GM18511 (cell line): ENCODE data around the gene RASL10A.

Experiments
- ATAC-seq: cut with Tn5 transposase; IDR thresholded peaks from one replicate; pipeline ENCODE4 v1.9.1; 2021; ENCODE audit warnings: mild to moderate bottlenecking, moderate library complexity; ENCODE audit not compliant: unreplicated experiment

RASL10A gene

GRCh38 chr22:29339381-29340235, 24.1 kb upstream of the RASL10A start:
- ATAC-seq, result no peak

GRCh38 chr22:29338398-29338797, 22.9 kb upstream of the RASL10A start:
- no peak for ATAC-seq

- ATAC-seq, result no peak
These were observed 22.3 kb upstream of the RASL10A start for GRCh38 chr22:29337631-29338284.

GRCh38 chr22:29336751-29337490, 21.4 kb upstream of the RASL10A start:
- no peak for ATAC-seq

GRCh38 chr22:29335656-29336055, 20.2 kb upstream of the RASL10A start:
- no peak for ATAC-seq

GRCh38 chr22:29334696-29335344, 19.3 kb upstream of the RASL10A start:
- ATAC-seq, result no peak

- no peak for ATAC-seq
These were observed 18.7 kb upstream of the RASL10A start for GRCh38 chr22:29334148-29334547.

- ATAC-seq, result no peak
These were observed 17.5 kb upstream of the RASL10A start for GRCh38 chr22:29332886-29333496.

GRCh38 chr22:29331658-29332300, 16.3 kb upstream of the RASL10A start:
- no peak for ATAC-seq

GRCh38 chr22:29331213-29331612, 15.7 kb upstream of the RASL10A start:
- no peak for ATAC-seq

- no peak for ATAC-seq
These were observed 15.3 kb upstream of the RASL10A start for GRCh38 chr22:29330753-29331152.

GRCh38 chr22:29330291-29330690, 14.8 kb upstream of the RASL10A start:
- ATAC-seq, result no peak

GRCh38 chr22:29329581-29329980, 14.1 kb upstream of the RASL10A start:
- no peak for ATAC-seq

GRCh38 chr22:29328566-29329500, 13.3 kb upstream of the RASL10A start:
- ATAC-seq, result no peak

- no peak for ATAC-seq
These were observed 12.6 kb upstream of the RASL10A start for GRCh38 chr22:29328055-29328454.

GRCh38 chr22:29327089-29327764, 11.7 kb upstream of the RASL10A start:
- ATAC-seq, result no peak

GRCh38 chr22:29326481-29326880, 11.0 kb upstream of the RASL10A start:
- no peak for ATAC-seq

GRCh38 chr22:29325785-29326315, 10.4 kb upstream of the RASL10A start:
- no peak for ATAC-seq
